Progenitor cell of endocrine pancreas (in vitro differentiated cells): ENCODE results near the gene TMPRSS6. TPM values are rescaled to one million over a fixed set of nuclear protein-coding genes. Genes with fewer than 3 reads are reported as not detected.

Experiments used
- DNase-seq: peaks from one replicate; pipeline ENCODE4 v3.0.0; 2021; ENCODE audit warnings: low spot score; ENCODE audit not compliant: unreplicated experiment
- H3K27ac Mint-ChIP-seq: 2 replicates; pipeline ENCODE4 v1.8.0; 2021; ENCODE audit warnings: mild to moderate bottlenecking, moderate library complexity, mixed read lengths
- H3K27me3 Mint-ChIP-seq: 2 replicates; pipeline ENCODE4 v1.8.0; 2021; ENCODE audit warnings: mixed read lengths
- H3K36me3 Mint-ChIP-seq: 2 replicates; pipeline ENCODE4 v1.8.0; 2022; ENCODE audit warnings: mixed read lengths; ENCODE audit not compliant: insufficient read depth
- H3K4me1 Mint-ChIP-seq: 2 replicates; pipeline ENCODE4 v1.8.0; 2021; ENCODE audit warnings: low read depth, mixed read lengths
- H3K4me3 Mint-ChIP-seq: 2 replicates; pipeline ENCODE4 v1.8.0; 2021; ENCODE audit warnings: low read depth, mild to moderate bottlenecking, moderate library complexity, mixed read lengths
- H3K9me3 Mint-ChIP-seq: 2 replicates; pipeline ENCODE4 v1.8.0; 2021; ENCODE audit warnings: low read depth, mixed read lengths
- total RNA-seq: library from RNA; stranded (reverse); gene quantifications from 2 replicates; pipeline ENCODE4 v1.2.1, GENCODE V29; 2021
- TF ChIP-seq, protein P1 (sequence below): fragments of 200-600 bp; sonication (generic); IDR thresholded peaks from one replicate; pipeline ENCODE4 v1.5.0; 2021; ENCODE audit warnings: antibody characterized with exemption, mild to moderate bottlenecking; ENCODE audit not compliant: unreplicated experiment

The TMPRSS6 gene
- total RNA-seq, 1 donor from 2014 or later, result 12.6 TPM

DNA sequence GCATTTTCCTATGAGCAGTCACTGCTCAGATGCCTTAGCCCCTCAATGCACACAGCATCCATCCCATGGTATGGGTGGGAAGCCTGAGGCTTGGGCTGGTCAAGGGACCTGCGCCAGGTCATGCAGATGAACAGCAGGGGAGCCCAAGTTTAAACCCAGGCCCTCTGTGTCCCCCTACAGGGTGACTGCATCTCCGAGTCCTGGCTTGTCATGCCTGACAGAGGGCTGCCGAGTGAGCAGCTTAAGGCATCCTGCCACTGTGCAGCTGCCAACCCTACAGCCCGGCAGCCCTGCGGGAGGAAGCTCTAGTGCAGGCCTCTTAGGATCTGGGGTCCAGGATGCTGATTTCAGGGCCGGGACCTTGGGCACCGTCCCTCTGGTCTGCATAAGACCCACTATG lies 30.2 kb upstream of the TMPRSS6 start:
- H3K4me3 Mint-ChIP-seq, result no peak overlapping the region
- H3K4me1 Mint-ChIP-seq, result no peaks in the 10 kb centered on the region
- DNase-seq, result no peak
- no peaks in the 10 kb centered on the region for H3K9me3 Mint-ChIP-seq
- H3K36me3 Mint-ChIP-seq, result no peaks in the 10 kb centered on the region
- TF ChIP-seq, protein P1, sequence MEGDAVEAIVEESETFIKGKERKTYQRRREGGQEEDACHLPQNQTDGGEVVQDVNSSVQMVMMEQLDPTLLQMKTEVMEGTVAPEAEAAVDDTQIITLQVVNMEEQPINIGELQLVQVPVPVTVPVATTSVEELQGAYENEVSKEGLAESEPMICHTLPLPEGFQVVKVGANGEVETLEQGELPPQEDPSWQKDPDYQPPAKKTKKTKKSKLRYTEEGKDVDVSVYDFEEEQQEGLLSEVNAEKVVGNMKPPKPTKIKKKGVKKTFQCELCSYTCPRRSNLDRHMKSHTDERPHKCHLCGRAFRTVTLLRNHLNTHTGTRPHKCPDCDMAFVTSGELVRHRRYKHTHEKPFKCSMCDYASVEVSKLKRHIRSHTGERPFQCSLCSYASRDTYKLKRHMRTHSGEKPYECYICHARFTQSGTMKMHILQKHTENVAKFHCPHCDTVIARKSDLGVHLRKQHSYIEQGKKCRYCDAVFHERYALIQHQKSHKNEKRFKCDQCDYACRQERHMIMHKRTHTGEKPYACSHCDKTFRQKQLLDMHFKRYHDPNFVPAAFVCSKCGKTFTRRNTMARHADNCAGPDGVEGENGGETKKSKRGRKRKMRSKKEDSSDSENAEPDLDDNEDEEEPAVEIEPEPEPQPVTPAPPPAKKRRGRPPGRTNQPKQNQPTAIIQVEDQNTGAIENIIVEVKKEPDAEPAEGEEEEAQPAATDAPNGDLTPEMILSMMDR, result no peak
- no peak overlapping the region for H3K27ac Mint-ChIP-seq
- H3K27me3 Mint-ChIP-seq, result peaks cover 22% of the 10 kb centered on the region

DNA sequence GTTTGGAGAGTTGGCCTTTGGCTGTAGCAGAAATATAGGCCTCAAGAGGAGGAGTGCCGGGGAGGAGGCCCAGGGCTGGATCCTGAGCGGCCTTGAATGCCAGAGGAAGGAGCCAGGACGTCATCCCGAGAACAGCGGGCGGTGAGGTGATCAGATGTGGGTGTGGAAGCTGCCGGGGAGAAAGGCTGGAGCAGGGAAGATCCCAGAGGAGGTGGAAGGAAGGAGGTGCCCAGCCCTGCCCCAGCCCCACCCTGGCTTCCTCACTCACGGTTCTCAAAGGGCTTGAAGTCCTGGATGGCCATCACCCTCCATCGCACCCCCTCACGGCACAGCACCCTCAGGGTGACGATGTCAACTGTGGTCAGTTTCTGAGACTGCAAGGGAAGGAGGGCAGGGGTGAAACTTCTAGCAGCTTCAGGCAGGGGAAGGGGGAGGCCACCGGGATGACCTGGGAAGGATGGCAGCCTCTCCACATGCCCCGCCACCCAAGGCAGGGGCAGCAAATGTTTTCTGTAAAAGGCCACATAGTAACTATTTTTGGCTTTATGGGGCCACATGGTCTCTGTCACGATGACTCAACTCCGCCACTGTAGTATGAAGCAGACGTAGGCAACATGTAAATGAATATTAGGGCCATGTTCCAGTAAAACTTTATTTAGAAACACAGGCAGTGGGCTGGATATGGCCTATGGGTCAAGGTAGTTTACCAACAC lies 29.5 kb upstream of the TMPRSS6 start:
- H3K27ac Mint-ChIP-seq, result no peak overlapping the region
- H3K4me3 Mint-ChIP-seq, result no peak overlapping the region

DNA sequence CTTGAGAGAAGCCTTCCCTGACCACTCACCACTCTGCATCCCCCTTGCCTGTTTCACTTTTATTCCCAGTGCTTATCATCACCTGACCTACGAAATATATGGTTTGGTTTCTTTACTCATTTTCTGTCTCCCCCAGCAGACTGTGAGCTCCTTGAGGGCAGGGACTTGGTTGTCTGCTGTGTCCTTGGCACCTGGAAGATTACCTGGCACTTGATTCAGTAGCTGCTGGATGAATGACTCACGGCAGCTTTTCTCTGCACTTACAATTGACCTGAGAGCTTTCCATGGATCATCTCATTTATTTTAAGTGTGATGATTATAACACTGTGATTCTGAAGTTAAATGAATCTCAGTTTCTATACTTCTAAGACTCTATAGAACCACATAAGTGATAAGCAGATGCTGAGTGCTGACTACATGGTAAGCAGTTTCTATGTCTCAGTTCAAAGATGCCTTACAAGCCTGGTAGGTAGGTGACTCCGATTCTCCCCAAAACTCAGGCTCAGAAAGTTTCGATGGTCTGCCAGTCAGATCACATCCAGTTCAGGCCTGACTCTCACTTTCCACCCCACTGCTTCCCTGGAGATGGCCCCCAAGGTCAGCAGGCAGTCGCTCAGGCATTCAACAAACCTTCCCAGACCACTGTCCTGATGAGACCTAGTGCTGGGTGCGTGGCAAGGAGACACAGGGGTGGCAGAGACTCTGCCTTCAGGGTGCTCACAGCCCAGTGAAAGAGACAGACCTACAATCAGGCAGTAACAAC lies 28.6 kb upstream of the TMPRSS6 start:
- Mint-ChIP-seq H3K9me3 (no peaks in the 10 kb centered on the region), H3K27ac (peak overlapping the region; percentile 66), H3K4me3 (no peak overlapping the region), H3K27me3 (peaks cover 22% of the 10 kb centered on the region), H3K4me1 (no peaks in the 10 kb centered on the region), H3K36me3 (no peaks in the 10 kb centered on the region)
- TF ChIP-seq, protein P1, result no peak
- DNase-seq, result no peak

More for the DNA sequence above, 29.5 kb upstream of the TMPRSS6 start:
- TF ChIP-seq, protein P1, result no peak
- Mint-ChIP-seq H3K36me3 (no peaks in the 10 kb centered on the region), H3K27me3 (peaks cover 22% of the 10 kb centered on the region), H3K9me3 (no peaks in the 10 kb centered on the region), H3K4me1 (no peaks in the 10 kb centered on the region)
- no peak for DNase-seq

DNA sequence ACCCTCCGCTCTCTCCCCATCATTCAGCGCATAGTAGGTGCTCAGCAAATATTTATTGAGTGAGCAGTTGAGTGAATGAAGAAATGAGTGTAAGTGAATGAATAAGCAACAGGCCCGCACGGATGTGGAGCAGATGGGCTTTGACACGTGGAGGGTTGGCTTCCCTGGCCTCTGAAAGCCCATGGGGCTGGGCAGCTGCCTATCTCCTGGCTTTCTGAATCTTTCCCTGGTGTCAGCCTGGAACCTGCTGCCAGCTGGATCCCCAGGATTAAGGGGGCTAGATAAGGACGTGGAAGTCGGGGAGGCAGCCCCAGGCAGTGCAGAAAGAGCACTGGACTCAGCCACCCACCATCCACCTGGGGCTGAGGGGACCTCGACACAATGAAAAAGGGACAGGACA lies 27.6 kb upstream of the TMPRSS6 start:
- Mint-ChIP-seq H3K4me1 (no peaks in the 10 kb centered on the region), H3K36me3 (no peaks in the 10 kb centered on the region), H3K27me3 (peaks cover 22% of the 10 kb centered on the region), H3K9me3 (no peaks in the 10 kb centered on the region), H3K27ac (no peak overlapping the region), H3K4me3 (no peak overlapping the region)
- TF ChIP-seq, protein P1, result no peak
- DNase-seq, result no peak

DNA sequence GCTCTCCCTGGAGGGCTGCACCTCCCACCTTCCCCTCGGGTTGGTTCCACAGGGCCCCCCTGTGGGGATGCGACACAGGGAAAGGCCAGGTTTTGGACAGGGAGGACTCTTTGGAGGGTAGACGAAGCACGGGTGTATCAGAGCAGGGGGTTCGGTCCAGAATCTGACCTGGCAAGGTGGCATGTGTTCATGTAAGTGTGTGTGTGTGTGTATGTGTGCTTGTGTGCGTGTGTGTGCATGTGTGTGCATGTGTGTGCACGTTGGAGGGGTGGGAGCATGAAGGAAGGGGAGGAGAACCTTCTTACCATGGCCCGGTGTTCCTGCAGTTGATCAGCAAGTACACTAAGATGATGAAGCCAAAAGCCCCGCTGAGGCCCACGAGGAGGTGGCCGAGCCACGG lies 25.5 kb upstream of the TMPRSS6 start:
- DNase-seq, result no peak
- Mint-ChIP-seq H3K27ac (no peak overlapping the region), H3K27me3 (peaks cover 25% of the 10 kb centered on the region), H3K4me1 (no peaks in the 10 kb centered on the region), H3K9me3 (no peaks in the 10 kb centered on the region), H3K4me3 (no peak overlapping the region), H3K36me3 (no peaks in the 10 kb centered on the region)
- TF ChIP-seq, protein P1, result no peak
